ENCODE measurements around the gene PBX4. TPM values are rescaled to one million over a fixed set of nuclear protein-coding genes. Genes with fewer than 3 reads are reported as not detected.
A peak's percentile ranks its signal among the peaks of the same experiment; 100 is the strongest.

Gene PBX4
- total RNA-seq, 1 experiment from 2014 or later, result 1.9 TPM

GRCh38 chr19:19558055-19558454 lies 60.4 kb downstream of the PBX4 start:
- no peak for DNase-seq (ENCODE audit: low read depth)

GRCh38 chr19:19554074-19555023 lies 64.1 kb downstream of the PBX4 start:
- peak; percentile 62 for DNase-seq (ENCODE audit: low read depth)

GRCh38 chr19:19553670-19554069 lies 64.8 kb downstream of the PBX4 start:
- no peak for DNase-seq (ENCODE audit: low read depth)

DNA sequence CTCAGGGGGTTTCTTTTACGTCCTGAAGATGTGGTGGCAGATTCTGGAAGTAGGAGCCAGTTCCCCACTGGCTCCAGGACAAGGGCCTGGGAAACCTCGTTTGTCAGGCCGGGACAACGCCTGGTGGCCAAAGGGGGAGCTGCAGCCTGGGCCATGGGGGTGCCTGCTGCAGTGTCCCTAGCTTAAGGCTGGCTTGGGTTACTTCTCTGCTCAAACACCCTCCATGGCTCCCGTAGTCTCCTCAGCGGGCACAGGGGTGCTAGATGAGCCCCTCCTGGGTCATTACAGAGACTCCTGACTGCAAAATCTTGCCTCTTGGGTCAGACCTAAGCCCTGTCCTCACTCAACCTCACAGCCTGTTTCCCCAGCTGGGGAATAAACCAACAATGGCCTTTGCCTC lies 65.7 kb downstream of the PBX4 start:
- peak; percentile 50 for DNase-seq (ENCODE audit: low read depth)

- no peak for DNase-seq (ENCODE audit: low read depth)
These were observed 66.7 kb downstream of the PBX4 start for GRCh38 chr19:19551853-19552192.

GRCh38 chr19:19550972-19551852 lies 67.3 kb downstream of the PBX4 start:
- DNase-seq (ENCODE audit: low read depth), result no peak

- DNase-seq (ENCODE audit: low read depth), result peak; percentile 43
These were observed 68.0 kb downstream of the PBX4 start for GRCh38 chr19:19550485-19550929.

DNA sequence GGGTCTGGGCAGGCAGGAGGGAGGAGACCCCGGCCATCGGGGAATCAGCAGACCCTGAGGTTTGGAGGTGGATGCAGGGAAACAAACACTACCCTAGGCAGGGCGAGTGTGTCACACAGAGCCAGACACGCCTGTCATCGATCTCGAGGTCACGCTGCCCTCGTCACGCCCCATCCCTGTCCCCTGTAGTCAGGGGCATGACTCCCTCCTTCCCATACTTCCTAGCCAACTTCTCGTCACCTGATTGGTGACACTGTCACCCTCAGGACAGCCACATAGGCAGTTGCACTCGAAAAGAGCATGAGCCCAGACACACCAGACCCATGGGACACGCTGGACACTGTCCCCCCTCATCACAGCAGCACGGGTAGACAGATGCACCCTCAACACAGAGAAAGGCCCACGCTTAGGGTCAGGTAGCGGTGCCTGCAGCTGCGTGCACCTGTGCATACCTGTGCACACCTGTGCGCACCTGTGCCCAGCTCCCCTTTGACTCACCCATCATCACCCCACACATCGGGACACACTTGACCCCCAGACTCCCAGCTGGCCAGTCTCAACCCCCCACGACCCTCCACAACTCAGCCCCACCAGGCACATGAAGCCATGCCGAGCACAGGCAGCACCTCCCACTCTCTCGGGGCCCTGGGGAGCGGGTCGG lies 68.6 kb downstream of the PBX4 start:
- DNase-seq (ENCODE audit: low read depth), result no peak

DNA sequence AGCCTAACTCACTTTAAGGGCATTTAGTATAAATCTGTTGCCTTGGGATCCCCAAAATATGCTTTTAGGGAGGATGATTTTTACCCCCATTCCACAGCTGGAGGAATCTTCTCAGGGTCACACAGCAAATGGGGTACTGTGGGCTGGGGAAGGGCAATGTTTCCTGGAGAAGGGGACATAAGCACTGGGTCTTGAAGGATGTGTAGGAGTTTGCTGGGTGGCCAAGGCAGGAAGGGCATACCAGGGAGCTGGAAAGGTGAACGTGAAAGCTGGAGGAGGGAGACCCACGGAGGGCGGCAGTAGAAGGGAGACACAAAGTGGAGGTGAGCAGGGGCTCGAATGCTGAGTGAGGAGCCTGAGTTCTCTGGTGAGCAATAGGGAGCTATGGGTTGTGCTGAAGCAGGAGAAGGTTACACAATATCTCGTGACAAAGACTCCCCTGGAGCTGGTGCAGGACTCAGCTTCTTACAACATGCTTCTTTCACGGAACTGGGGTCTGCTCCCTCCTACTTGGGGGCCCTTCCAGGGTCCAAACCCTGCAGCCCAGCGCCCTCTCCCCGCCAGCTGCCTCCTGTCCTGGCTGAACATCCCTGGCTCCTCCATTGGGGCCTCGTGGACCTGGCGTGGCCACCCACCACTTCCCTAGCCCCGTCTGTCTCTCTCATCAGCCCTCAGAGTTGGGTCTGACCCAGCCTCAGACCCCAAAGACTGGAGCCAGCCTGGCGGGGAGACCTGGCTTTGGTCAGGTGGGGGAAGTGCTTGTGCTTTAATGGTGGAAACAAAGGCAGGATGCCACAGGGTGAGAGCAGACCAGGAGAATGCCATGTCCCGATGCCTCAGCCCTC lies 69.3 kb downstream of the PBX4 start:
- DNase-seq (ENCODE audit: low read depth), result no peak

DNA sequence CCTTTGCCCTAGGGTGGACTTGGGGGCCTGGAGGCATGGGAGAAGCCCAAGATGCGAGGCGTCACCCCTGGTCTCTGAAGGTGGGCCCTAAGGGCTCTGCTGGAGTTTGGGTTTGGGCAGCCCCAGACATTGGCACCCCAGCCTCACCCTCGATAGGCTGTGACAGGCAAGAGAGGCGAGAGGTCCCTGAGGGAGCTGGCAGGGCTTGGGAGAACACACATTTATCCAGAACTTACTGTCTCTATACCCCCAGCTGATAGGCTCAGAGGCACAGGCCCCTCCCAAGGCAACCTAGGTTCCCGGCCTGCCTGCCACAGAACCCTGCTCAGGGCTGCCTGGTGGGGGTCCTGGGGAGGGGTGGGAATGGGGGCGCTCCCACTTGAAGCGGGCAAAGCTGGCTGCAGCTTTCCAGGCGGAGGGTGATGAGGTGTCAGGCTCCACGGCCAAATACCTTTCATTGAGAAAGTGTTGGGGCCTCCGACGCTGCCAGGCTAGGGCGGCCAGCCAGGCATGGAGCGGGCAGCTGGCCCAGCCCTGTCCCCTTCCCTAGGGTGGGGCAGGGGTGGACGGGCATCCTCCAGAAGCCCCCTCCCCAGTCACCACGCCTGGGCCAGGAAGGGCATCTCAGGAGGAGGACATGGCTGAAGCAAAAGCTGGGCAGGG lies 70.7 kb downstream of the PBX4 start:
- DNase-seq (ENCODE audit: low read depth), result no peak

GRCh38 chr19:19546751-19547162 lies 71.7 kb downstream of the PBX4 start:
- no peak for DNase-seq (ENCODE audit: low read depth)

GRCh38 chr19:19545707-19546106 lies 72.8 kb downstream of the PBX4 start:
- DNase-seq (ENCODE audit: low read depth), result no peak

DNA sequence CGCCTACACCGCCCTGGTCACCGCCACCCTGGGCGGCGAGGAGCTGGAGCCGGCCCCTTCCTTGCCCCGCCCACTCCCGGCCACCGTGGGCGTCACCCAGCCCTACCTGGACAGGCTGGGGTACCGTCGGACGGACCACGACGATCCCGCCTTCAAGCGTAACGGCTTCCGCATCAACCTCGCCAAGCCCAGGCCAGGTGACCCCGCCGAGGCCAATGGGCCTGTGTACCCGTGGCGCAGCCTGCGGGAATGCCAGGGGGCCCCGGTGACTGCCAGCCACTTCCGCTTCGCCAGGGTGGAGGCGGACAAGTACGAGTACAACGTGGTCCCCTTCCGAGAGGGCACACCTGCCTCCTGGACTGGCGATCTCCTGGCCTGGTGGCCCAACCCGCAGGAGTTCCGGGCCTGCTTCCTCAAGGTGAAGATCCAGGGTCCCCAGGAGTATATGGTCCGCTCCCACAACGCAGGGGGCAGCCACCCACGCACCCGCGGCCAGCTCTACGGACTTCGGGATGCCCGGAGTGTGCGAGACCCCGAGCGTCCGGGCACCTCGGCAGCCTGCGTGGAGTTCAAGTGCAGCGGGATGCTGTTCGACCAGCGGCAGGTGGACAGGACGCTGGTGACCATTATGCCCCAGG lies 73.4 kb downstream of the PBX4 start:
- DNase-seq (ENCODE audit: low read depth), result no peak

DNA sequence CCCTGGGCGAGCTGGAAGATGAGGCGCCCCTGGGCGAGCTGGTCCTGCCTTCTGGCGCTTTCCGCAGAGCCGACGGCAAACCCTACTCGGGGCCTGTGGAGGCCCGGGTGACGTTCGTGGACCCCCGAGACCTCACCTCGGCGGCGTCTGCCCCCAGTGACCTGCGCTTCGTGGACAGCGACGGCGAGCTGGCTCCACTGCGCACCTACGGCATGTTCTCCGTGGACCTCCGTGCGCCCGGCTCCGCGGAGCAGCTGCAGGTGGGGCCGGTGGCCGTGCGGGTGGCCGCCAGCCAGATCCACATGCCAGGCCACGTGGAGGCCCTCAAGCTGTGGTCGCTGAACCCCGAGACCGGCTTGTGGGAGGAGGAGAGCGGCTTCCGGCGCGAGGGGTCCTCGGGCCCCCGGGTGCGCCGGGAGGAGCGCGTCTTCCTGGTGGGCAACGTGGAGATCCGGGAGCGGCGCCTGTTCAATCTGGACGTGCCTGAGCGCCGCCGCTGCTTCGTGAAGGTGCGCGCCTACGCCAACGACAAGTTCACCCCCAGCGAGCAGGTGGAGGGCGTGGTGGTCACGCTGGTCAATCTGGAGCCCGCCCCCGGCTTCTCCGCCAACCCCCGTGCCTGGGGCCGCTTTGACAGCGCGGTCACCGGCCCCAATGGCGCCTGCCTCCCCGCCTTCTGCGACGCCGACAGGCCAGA lies 74.1 kb downstream of the PBX4 start:
- no peak for DNase-seq (ENCODE audit: low read depth)

DNA sequence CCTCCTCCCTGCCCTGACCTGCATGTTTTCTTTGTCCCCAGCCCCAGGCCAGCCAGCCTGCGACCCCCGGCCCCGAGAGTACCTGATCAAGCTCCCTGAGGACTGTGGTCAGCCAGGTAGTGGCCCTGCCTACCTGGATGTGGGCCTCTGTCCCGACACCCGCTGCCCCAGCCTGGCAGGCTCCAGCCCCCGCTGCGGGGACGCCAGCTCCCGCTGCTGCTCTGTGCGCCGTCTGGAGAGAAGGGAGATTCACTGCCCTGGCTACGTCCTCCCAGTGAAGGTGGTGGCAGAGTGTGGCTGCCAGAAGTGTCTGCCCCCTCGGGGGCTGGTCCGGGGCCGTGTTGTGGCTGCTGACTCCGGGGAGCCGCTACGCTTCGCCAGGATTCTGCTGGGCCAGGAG lies 74.8 kb downstream of the PBX4 start:
- no peak for DNase-seq (ENCODE audit: low read depth)

GRCh38 chr19:19543101-19543500 lies 75.4 kb downstream of the PBX4 start:
- DNase-seq (ENCODE audit: low read depth), result no peak

GRCh38 chr19:19542507-19542906 lies 76.0 kb downstream of the PBX4 start:
- DNase-seq (ENCODE audit: low read depth), result no peak

DNA sequence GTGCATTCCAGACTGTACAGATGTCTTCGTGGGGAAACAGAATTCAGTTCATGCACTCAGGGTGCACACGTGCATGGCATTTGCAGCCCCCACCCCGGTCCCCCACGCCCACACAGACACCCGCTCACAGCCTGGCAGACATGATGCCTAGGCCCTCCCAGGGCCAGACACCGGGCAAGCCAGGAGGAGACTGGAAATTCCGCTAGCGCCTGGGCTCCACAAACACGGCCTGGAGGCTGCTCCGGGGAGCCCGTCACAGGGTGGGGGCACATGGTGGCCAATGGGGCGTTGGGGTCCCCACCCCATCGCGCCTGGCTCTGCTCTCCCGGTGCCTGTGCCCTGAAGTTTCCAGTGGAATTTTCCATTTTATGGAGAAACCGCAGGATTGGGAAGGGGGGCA lies 76.9 kb downstream of the PBX4 start:
- DNase-seq (ENCODE audit: low read depth), result no peak

DNA sequence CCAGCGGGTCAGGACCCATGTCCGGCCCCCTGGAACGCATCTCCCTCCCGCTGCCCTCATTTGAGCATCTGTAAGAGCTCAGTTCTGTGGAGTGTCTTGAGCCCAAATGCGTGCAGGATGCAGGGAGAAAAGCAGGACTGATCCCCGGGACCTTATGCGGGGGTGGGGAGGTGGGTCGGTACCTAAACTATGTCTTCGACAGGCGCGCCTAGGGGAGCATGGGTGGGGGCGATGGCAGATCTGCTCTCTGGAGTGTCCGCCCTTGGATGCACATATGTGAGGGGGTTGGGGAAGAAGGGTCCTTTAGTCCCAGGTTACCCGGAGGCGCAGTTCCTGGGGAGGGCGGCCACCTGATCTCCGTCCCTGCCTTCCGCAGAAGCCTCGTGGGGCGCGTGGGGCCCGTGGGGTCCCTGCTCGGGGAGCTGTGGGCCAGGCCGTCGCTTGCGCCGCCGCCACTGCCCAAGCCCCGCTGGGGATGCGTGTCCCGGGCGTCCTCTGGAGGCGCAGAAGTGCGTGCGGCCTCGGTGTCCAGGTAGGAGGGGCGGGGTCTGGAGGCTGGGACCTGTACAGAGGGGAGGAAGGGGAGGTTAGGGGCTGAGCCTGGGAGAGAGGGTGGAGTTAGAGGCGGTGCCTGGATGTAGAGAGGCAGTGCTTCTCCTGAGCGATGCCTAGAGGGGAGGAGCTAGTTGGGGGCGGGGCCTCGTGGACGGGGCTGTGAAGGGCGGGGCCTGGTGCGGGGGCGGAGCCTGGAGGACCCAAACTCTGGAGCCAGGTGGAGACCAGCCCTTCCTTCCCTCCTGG lies 77.6 kb downstream of the PBX4 start:
- peak; percentile 74 for DNase-seq (ENCODE audit: low read depth)
